Coronary artery (tissue), 2 donors: Measurements from ENCODE around the gene ZNF334.

Source experiments
- DNase-seq: peaks from one replicate; pipeline ENCODE4 v3.0.0-alpha.2; 2017; ENCODE audit warnings: low spot score
- H3K27ac ChIP-seq, 2 donors: fragments of 200-600 bp; sonication (generic); one replicate each; pipeline ENCODE4 v1.5.1; 2016 to 2019
- H3K4me3 ChIP-seq: fragments of 200-600 bp; sonication (generic); 2 replicates; pipeline ENCODE4 v1.5.1; 2016; ENCODE audit warnings: mild to moderate bottlenecking, moderate library complexity
- CTCF ChIP-seq: fragments of 200-600 bp; sonication (generic); IDR thresholded peaks from one replicate; pipeline ENCODE4 v1.5.1; 2019; ENCODE audit warnings: antibody characterized with exemption

ZNF334 gene

GRCh38 chr20:46557231-46557956, 44.0 kb upstream of the ZNF334 start:
- no peak for DNase-seq
- peak overlapping the region in 1 of 2 donors; percentile 11 for H3K27ac ChIP-seq
- H3K4me3 ChIP-seq: no peak overlapping the region
- TF ChIP-seq CTCF: no peak

GRCh38 chr20:46555370-46555956, 42.1 kb upstream of the ZNF334 start:
- H3K27ac ChIP-seq: no peak overlapping the region
- TF ChIP-seq CTCF: no peak
- H3K4me3 ChIP-seq: no peak overlapping the region
- DNase-seq: no peak

GRCh38 chr20:46554828-46555227, 41.5 kb upstream of the ZNF334 start:
- TF ChIP-seq CTCF: no peak

GRCh38 chr20:46553926-46554325, 40.6 kb upstream of the ZNF334 start:
- H3K4me3 ChIP-seq: no peak overlapping the region
- no peak overlapping the region for H3K27ac ChIP-seq
- DNase-seq: no peak
- TF ChIP-seq CTCF: no peak

More at GRCh38 chr20:46554828-46555227, 41.5 kb upstream of the ZNF334 start:
- DNase-seq: no peak
- Histone ChIP-seq H3K27ac (no peak overlapping the region), H3K4me3 (no peak overlapping the region)

- Histone ChIP-seq H3K4me3 (no peak overlapping the region), H3K27ac (no peak overlapping the region)
- no peak for TF ChIP-seq CTCF
- no peak for DNase-seq
Observed at GRCh38 chr20:46552460-46553420, 39.4 kb upstream of the ZNF334 start.

GRCh38 chr20:46551522-46552381, 38.4 kb upstream of the ZNF334 start:
- TF ChIP-seq CTCF: no peak
- no peak for DNase-seq
- no peak overlapping the region for H3K4me3 ChIP-seq
- no peak overlapping the region for H3K27ac ChIP-seq
